H1 (cell line): ENCODE data around the gene KRT75. TPM values are rescaled to one million over a fixed set of nuclear protein-coding genes. Genes with fewer than 3 reads are reported as not detected.

Experiments
- JUN ChIP-seq: IDR thresholded peaks from 2 replicates; pipeline ENCODE4 v1.6.1; 2011; ENCODE audit warnings: low read depth, mild to moderate bottlenecking, improper control_type of control experiment, low read length
- JUND ChIP-seq: IDR thresholded peaks from 2 replicates; pipeline ENCODE4 v1.6.1; 2011; ENCODE audit warnings: mild to moderate bottlenecking, improper control_type of control experiment, low read length
- MAX ChIP-seq: IDR thresholded peaks from 2 replicates; pipeline ENCODE4 v1.6.1; 2012; ENCODE audit warnings: inconsistent platforms
- POLR2A ChIP-seq, 2 experiments: IDR thresholded peaks; 1 replicate in 1 of 2; 2 replicates in 1 of 2; pipeline ENCODE4 v1.6.1; 2011; ENCODE audit warnings: low read depth in 2 of 2, low read length in 2 of 2, mild to moderate bottlenecking in 2 of 2; ENCODE audit errors: control extremely low read depth in 1 of 2
- POLR2AphosphoS5 ChIP-seq: IDR thresholded peaks from 2 replicates; pipeline ENCODE4 v1.6.1; 2011; ENCODE audit warnings: low read depth, low read length
- SIN3A ChIP-seq, 2 experiments: IDR thresholded peaks in 1 of 2; conservative IDR thresholded peaks in 1 of 2; 2 replicates each; pipeline ENCODE4 v1.6.1; 2011 to 2012; ENCODE audit warnings: low read length in 2 of 2, improper control_type of control experiment in 1 of 2, low read depth in 1 of 2, mild to moderate bottlenecking in 1 of 2
- polyA plus RNA-seq, 7 experiments: library from polyadenylated mRNA; depleted of rRNA in 3 of 7; stranded (reverse) in 5 of 7; unstranded in 2 of 7; fragments of >200 nt in 5 of 7; fragments of 200-250 nt in 2 of 7; gene quantifications; 1 replicate in 5 of 7; 2 replicates in 1 of 7; 4 replicates in 1 of 7; pipeline versions ENCODE4 v1.2.1 to v1.2.3, GENCODE V29; 2011 to 2013; ENCODE audit warnings: missing spikeins in 2 of 7, mixed read lengths in 2 of 7
- total RNA-seq: library from RNA; stranded (reverse); fragmentation: NEBNext Ultra II Directional; extraction: Animal tissue kit (Norgen Biotek cat#: 25700); gene quantifications from 2 replicates; pipeline ENCODE4 v1.2.1, GENCODE V29; 2021

KRT75 gene
- total and polyA plus RNA-seq, 2 of the 8 experiments (the other 6 are each of a cell fraction or from before 2014, with no cell fraction given) = not detected

GRCh38 chr12:52469853-52470252 is 35.7 kb upstream of the KRT75 start (continued):
- no peak for TF ChIP-seq JUND
- TF ChIP-seq POLR2AphosphoS5 = no peak
- no peak for TF ChIP-seq JUN
- TF ChIP-seq MAX = no peak
- TF ChIP-seq SIN3A (conservative IDR thresholded peaks at IDR 0.05 in 1 of 2, IDR thresholded peaks at IDR 0.05 in 1 of 2; ENCODE audit: low read depth in 1 of 2, low read length in 2 of 2) = no peak
- no peak for TF ChIP-seq POLR2A (IDR thresholded peaks at IDR 0.05; ENCODE audit: control extremely low read depth in 1 of 2, low read depth in 2 of 2, low read length in 2 of 2)
